Measurements from ENCODE around the gene WDR18.

- TF ChIP-seq CTCF (conservative IDR thresholded peaks at IDR 0.05; ENCODE audit: low read depth in 2 of 2): no peak
- no peak for TF ChIP-seq ETS1 (IDR thresholded peaks at IDR 0.05)
- TF ChIP-seq POLR2AphosphoS5 (IDR thresholded peaks at IDR 0.05; ENCODE audit: low read depth): no peak
- TF ChIP-seq REST (IDR thresholded peaks at IDR 0.05; ENCODE audit: unreplicated experiment): no peak
- TF ChIP-seq STAT1 (IDR thresholded peaks at IDR 0.05; ENCODE audit: unreplicated experiment): no peak
- no peak for TF ChIP-seq JUNB (IDR thresholded peaks at IDR 0.05; ENCODE audit: unreplicated experiment)
- TF ChIP-seq EZH2phosphoT487 (IDR thresholded peaks at IDR 0.05; ENCODE audit: unreplicated experiment): no peak
- no peak for TF ChIP-seq EZH2 (IDR thresholded peaks at IDR 0.05; ENCODE audit: low read depth, unreplicated experiment)
- no peak for TF ChIP-seq ZNF331 (CRISPR knock-in tag; IDR thresholded peaks at IDR 0.05; ENCODE audit: low read depth)
Observed at GRCh38 chr19:1026783-1027649, 42.9 kb downstream of the WDR18 start.
